HG02884 (cell line): ENCODE measurements around the gene C1QTNF1.
A peak's percentile ranks its signal among the peaks of the same experiment; 100 is the strongest.
"Not testable (repeated sequence)": the region's sequence is repeated elsewhere in the genome, so short reads cannot be mapped to it uniquely, and the experiment has no call there.

Experiments
- ATAC-seq: cut with Tn5 transposase; IDR thresholded peaks from one replicate; pipeline ENCODE4 v1.9.1; 2021; ENCODE audit warnings: mild to moderate bottlenecking, moderate library complexity; ENCODE audit not compliant: unreplicated experiment

C1QTNF1 gene

GRCh38 chr17:79052131-79052530 lies 28.2 kb downstream of the C1QTNF1 start:
- no peak for ATAC-seq

DNA sequence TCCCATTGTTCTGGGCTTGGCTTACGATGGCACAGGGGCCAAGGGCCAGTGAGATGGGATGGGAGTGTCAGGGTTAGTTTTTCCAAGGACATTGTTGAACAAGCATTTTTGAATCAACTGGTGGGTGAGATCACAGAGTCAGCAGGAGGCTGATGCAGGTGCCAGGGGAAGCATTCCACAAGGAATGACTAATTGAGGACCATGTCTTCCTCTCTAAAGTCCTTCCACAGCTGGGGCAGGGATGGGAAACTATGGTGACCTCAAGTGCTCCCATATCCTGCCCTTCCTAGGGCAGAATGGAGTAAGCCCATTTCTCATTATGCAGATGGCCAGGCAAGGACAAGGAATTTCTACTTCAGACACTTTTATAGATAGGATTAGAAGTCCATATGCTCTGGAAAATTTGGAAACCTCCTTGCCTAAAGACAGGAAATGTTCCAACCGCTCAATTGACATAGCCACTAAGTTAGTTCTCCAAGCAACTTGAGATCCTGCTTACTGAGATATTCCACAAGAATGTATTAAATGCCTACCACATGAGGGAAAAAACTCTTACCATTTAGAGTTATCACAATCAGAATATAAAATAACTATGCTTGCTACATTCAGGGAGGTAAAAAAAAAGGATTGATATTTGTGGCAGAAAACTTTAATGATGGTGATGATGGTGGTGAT lies 29.4 kb downstream of the C1QTNF1 start:
- ATAC-seq: no peak

- ATAC-seq: no peak
These were observed 30.4 kb downstream of the C1QTNF1 start for GRCh38 chr17:79054200-79054960.

DNA sequence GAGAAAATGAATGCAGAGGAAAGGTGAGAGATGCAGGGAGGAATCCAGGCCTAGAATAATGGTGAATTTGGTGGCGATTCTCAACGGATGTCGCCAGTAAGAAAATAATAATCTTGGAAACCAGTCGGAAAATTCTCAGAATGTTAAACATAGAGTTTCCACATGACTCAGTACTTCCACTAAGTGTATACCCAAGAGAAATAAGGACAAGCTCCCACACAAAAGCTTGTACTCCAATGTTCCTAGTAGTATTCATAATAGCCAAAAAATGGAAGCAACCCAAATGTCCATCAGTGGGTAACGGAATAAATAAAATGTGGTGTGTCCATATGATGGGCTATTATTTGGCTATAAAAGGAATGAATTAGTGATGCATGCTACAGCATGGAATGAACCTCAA lies 31.2 kb downstream of the C1QTNF1 start:
- no peak for ATAC-seq

GRCh38 chr17:79057737-79058385 lies 33.9 kb downstream of the C1QTNF1 start:
- ATAC-seq: no peak

DNA sequence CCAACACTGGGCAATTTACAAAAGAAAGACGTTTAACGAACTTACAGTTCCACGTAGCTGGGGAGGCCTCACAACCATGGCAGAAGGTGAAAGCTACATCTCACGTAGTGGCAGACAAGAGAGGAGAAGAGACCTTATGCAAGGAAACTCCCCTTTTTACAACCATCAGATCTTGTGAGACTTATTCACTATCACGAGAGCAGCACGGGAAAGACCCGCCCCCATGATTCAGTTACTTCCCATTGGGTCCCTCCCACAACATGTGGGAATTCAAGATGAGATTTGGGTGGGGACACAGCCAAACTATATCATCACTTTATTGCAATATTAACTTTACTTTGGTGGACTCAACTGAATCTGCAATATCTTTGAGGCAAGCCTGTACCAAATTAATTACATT lies 38.7 kb downstream of the C1QTNF1 start:
- no peak for ATAC-seq

DNA sequence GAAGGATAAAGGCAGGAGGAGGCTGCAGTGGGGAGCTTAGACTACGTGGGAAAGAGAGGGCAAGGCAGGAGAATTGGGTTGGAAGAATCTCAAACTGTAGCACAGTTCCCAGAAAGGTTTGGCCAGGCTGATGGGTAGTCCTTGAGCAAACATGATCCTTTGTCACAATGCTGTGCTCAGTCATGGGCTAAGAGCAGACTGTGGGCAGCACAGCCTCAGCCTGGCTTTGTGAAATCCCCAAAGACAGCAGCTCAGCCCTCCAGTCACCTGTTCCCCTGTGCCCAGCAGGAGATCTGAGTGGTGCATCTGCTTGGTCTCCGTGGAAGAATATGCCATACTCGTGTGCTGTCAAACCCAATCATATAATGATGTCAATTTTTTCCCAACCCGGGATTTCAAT lies 40.1 kb downstream of the C1QTNF1 start:
- no peak for ATAC-seq

GRCh38 chr17:79065105-79065670 lies 41.2 kb downstream of the C1QTNF1 start:
- ATAC-seq: no peak

DNA sequence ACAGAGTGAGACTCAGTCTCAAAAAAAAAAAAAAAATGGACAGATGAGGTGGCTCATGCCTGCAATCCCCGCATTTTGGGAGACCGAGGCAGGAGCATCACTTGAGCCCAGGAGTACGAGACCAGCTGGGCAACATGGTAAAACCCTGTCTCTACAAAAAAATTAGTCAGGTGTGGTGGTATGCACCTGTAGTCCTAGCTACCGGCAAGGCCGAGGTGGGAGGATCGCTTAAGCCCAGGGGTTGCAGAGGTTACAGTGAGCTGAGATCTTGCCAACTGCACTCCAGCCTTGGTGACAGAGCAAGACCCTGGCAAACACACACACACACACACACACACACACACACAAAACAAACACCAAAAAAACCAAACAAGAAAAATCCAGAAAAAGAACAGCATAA lies 43.0 kb downstream of the C1QTNF1 start:
- ATAC-seq: no peak

- ATAC-seq: no peak
These were observed 46.4 kb downstream of the C1QTNF1 start for GRCh38 chr17:79070266-79070880.

GRCh38 chr17:79071161-79071740 lies 47.3 kb downstream of the C1QTNF1 start:
- ATAC-seq: no peak

- no peak for ATAC-seq
These were observed 48.6 kb downstream of the C1QTNF1 start for GRCh38 chr17:79072544-79072943.

DNA sequence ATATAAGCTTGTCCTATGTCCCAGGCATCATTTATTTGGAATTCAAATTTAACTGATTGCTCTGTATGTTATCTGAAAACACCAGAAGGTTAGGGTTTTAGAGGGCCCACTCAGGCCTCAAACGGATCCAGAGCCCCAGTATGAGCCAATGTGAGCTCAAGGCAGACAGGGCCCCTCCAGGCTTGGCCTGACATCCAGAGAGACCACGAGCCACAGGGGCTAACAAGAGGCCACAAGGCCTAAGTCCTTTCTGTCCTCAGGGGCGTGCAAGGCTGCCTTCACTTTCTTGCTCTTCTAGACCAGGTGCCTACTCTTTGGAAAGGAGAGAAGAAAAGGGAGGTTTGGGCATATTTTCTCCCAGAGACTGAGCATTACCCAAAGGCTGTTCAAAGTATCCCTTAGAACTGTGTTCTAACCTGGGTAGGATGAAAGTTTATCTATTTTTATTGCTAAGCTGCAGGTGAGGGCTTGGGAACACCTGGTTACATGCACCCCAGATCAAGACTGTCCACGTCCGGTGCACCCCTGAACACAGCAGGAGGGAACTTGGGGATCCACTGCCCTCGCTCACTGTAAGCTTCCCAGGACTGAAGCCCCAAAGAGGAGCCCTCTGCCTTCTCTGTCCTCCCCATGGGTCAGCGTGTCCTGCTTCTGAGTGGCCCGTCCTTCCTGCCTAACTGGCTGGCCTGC lies 49.2 kb downstream of the C1QTNF1 start:
- no peak for ATAC-seq

DNA sequence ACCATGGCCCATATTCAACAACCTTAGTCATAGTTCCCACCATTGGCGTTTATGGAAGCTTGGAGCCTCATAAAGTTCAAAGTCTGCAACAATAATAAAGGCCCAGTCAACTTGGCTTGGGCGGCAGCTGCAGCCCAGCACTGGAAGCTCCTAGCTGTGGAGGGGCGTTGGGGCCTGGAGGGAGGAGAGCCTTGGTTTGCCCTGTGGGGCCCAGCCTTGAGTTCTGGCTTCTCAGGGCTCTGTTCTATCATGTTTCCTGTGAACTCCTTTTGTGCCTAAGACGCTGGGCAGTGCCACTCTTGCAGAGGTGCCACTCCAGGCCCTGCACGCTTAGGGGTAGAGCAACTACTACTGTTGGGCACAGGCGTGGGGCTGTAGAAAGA lies 49.7 kb downstream of the C1QTNF1 start:
- ATAC-seq: no peak

DNA sequence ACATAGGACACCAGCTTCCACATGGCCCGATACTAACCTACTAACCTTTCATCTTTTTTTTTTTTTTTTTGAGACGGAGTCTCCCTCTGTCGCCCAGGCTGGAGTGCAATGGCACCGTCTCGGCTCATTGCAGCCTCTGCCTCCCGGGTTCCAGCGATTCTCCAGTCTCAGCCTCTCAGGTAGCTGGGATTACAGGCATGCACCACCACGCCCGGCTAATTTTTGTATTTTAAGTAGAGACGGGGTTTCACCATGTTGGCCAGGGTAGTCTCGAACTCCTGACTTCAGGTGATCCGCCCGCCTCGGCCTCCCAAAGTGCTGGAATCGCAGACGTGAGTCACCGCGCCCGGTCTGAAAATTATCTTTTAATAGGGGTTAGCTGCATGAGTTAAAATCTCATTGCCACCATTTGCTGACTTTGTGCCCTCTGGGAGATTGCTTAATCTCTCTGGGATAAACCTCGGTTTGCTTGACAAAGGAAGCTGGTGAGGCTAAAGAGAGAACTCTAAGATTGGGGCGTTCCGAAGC lies 50.2 kb downstream of the C1QTNF1 start:
- ATAC-seq: not testable (repeated sequence)

- peak; percentile 86 for ATAC-seq
These were observed 50.9 kb downstream of the C1QTNF1 start, which contains the start of gene ENGASE for GRCh38 chr17:79074649-79075445. TSS of gene ENGASE (plus strand) at chr17:79074824. CDS start at chr17:79074945, 121 bp downstream.

DNA sequence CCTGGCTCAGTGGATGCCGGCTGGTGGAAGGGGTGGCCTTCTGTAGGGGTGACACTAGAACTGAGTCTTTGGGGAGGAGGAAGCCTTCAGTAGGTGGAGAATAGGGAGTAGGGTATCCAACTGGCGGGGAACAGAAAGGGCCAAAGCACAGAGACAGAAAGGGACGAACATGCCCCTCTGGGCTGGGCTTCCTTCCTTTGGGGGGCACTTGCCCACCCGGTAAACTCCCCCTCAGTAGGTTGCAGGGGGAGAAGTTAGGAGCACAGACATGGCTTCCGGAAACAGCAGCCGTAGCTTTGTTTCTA lies 51.4 kb downstream of the C1QTNF1 start:
- no peak for ATAC-seq

- ATAC-seq: no peak
These were observed 52.0 kb downstream of the C1QTNF1 start for GRCh38 chr17:79075861-79076406.

DNA sequence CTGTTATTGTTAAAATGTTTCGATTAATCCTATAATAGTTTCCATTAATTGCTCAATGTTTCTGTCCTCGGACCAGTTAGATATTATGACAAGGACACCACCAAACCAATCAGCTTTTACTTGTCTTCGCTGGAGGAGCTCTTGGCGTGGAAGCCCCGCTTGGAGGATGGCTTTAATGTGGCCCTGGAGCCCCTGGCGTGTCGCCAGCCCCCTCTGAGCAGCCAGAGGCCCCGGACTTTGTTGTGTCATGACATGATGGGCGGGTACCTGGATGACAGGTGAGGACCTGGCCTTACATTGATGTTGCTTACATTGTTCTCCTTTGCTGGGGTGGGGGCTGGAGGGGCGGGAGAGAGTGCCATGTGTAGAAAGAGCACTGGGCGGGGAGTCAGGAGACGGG lies 53.6 kb downstream of the C1QTNF1 start:
- no peak for ATAC-seq
